Measurements from ENCODE around the gene RNF38.
A peak's percentile ranks its signal among the peaks of the same experiment; 100 is the strongest.

Gene RNF38

DNA sequence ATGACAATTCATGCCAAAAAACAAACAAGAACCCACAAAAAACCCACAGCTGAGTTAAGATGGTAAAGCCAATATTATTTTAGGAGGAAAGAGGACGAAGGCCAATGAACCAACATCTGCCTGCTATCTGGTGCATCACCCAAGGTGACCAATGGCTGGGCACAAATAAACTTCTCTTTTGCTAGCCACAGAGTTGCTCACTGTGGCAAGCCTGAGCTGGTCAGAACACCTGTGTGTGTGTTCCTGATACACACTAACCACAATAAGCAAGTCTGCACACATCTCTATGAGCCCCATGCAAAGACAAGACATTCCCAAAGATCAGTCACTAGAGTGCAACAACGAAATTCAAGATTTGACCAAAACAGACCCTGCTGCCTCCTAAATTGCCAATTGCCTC, 63.1 kb downstream of the RNF38 start:
- TF ChIP-seq CTCF (IDR thresholded peaks at IDR 0.05; ENCODE audit: unreplicated experiment in 3 of 3): no peak
- peaks cover 4% of the 10 kb centered on the region for H3K4me1 Mint-ChIP-seq
- no peak overlapping the region for H3K27ac Mint-ChIP-seq
- no peak overlapping the region for H3K4me3 Mint-ChIP-seq
- no peaks in the 10 kb centered on the region for H3K9me3 Mint-ChIP-seq
- no peaks in the 10 kb centered on the region for H3K27me3 Mint-ChIP-seq (ENCODE audit: low read depth)
- peaks cover 62% of the 10 kb centered on the region for H3K36me3 Mint-ChIP-seq (ENCODE audit: low read depth)

DNA sequence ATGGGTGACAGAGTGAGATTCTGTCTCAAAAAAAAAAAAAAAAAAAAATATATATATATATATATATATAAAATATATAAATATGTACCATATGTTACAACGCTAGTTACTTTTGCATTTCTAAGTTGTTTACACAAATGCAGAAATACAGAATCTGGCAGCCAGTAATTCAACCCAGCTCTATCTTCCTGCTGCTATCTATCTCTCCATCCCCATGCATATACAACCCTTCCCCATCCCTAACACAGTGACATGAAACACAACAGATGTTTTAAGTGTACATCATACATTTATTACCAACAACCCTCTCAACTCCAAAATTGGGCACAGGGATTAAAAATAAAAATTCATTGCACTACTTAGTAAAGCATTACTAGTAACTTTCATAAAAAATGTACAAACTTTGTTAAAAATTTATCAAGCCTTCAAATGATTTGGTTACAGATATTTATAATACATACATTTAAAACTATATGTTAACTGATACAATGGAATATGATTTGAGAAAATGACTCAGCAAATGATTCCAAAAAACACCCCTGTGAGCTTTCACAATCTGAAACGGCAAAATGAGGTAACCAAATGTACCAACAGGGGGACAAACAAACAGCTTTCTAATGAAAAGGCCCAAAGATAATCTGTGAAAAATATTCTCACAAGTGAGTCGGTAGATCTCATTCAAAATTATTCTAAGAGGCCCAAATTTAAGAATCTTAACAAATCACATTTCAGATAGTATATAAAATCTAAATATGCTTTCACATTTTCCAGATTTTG, 63.8 kb downstream of the RNF38 start:
- Mint-ChIP-seq H3K9me3 (no peaks in the 10 kb centered on the region), H3K4me1 (peaks cover 4% of the 10 kb centered on the region), H3K27me3 (ENCODE audit: low read depth) (no peaks in the 10 kb centered on the region), H3K36me3 (ENCODE audit: low read depth) (peaks cover 59% of the 10 kb centered on the region), H3K27ac (no peak overlapping the region), H3K4me3 (no peak overlapping the region)
- no peak for TF ChIP-seq CTCF (IDR thresholded peaks at IDR 0.05; ENCODE audit: unreplicated experiment in 3 of 3)

GRCh38 chr9:36332006-36332405, 68.1 kb downstream of the RNF38 start:
- peaks cover 20% of the 10 kb centered on the region for H3K36me3 Mint-ChIP-seq (ENCODE audit: low read depth)
- H3K4me3 Mint-ChIP-seq: no peak overlapping the region
- no peaks in the 10 kb centered on the region for H3K9me3 Mint-ChIP-seq
- no peak for TF ChIP-seq CTCF (IDR thresholded peaks at IDR 0.05; ENCODE audit: unreplicated experiment in 3 of 3)
- H3K27ac Mint-ChIP-seq: no peak overlapping the region
- no peaks in the 10 kb centered on the region for H3K27me3 Mint-ChIP-seq (ENCODE audit: low read depth)
- H3K4me1 Mint-ChIP-seq: peaks cover 18% of the 10 kb centered on the region

DNA sequence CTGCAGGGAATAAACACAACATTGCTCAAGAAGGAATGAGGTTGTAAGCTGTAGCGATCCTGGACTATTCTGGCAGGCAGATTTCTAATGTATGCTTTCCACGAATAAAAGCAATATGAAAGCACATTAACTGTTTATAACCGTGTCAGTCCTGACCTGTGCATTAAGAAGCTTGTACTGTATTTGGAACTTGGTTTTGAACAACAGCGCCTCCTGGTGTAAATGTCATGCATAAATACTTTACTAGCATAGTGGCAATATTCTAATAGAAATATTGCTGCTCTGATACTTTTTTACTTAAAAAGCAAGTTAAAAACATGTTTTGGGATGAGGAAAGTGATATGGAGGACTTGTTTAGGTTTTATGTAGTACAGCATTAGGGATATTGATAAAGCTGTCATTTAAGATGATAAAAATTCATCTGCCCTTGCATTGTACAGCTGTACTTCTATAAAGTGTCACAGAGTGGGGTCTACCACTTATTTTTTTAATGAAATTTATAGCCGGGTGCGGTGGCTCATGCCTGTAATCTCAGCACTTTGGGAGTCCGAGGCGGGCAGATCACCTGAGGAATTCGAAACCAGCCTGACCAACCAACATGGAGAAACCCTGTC, 71.2 kb downstream of the RNF38 start:
- H3K27ac Mint-ChIP-seq: peak overlapping the region; percentile 7 to 52 (median 49)
- H3K4me1 Mint-ChIP-seq: peaks cover 22% of the 10 kb centered on the region
- H3K9me3 Mint-ChIP-seq: no peaks in the 10 kb centered on the region
- peaks cover 4% of the 10 kb centered on the region for H3K27me3 Mint-ChIP-seq (ENCODE audit: low read depth)
- no peaks in the 10 kb centered on the region for H3K36me3 Mint-ChIP-seq (ENCODE audit: low read depth)
- peak; percentile 68 to 93 (median 77) for TF ChIP-seq CTCF (IDR thresholded peaks at IDR 0.05; ENCODE audit: unreplicated experiment in 3 of 3)
- H3K4me3 Mint-ChIP-seq: no peak overlapping the region

- Mint-ChIP-seq H3K36me3 (ENCODE audit: low read depth) (no peaks in the 10 kb centered on the region), H3K27ac (no peak overlapping the region), H3K27me3 (ENCODE audit: low read depth) (peaks cover 4% of the 10 kb centered on the region), H3K9me3 (peaks cover 5% of the 10 kb centered on the region), H3K4me1 (peaks cover 22% of the 10 kb centered on the region), H3K4me3 (no peak overlapping the region)
- TF ChIP-seq CTCF (IDR thresholded peaks at IDR 0.05; ENCODE audit: unreplicated experiment in 3 of 3): no peak
Observed at GRCh38 chr9:36325081-36325828, 74.8 kb downstream of the RNF38 start.

All from nephron (organoid).